HG03521 (cell line): Measurements from ENCODE around the gene STC2.

Source experiments
- ATAC-seq: cut with Tn5 transposase; IDR thresholded peaks from one replicate; pipeline ENCODE4 v1.9.1; 2021; ENCODE audit warnings: mild to moderate bottlenecking, moderate library complexity; ENCODE audit not compliant: unreplicated experiment

STC2 gene

DNA sequence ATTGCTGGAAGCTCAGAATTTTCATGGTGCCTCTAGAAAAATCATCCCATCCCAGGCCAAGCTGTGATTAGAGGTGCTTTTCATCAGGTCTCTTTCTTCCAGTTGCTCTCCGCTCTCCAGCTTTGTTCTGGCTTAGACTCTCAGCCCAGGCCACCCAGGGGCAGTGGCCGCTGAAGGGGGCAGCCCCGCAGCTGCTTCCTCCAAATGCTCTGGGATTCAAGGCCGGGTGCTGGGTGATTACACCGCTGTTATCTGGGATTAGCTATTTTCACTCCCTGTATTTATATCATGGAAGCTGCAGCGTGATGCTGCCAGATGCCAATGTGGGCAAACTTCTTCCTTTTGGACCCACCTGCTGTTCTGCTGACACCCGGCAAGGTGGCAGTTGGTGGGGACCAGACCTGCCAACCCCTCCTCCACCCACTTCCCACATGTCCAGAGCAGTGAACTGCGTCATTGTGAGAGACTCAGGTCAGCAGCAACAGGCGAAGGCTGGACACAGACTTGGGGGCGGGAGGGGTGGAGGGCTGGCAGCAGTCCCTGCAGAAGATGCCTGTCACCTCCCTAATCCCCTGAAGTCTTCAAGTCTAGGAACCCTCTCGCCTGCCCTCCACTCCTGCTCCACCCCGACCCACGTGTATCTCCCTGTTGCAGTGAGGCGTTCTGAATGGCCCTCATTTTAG lies 59.3 kb downstream of the STC2 start:
- ATAC-seq, result no peak

GRCh38 chr5:173265433-173265832 lies 62.8 kb downstream of the STC2 start:
- ATAC-seq, result no peak
